Measurements from ENCODE around the gene DCAF11. TPM values are rescaled to one million over a fixed set of nuclear protein-coding genes. Genes with fewer than 3 reads are reported as not detected.

The DCAF11 gene
- total and polyA plus RNA-seq, 2 of the 8 experiments (the other 6 are each of a cell fraction or from before 2014, with no cell fraction given), result 60.4 to 63.6 TPM

GRCh38 chr14:24171422-24172260 lies 57.1 kb downstream of the DCAF11 start, which contains the start of gene REC8 (continued):
- TF ChIP-seq ATF2 (IDR thresholded peaks at IDR 0.05; ENCODE audit: low read length) (no peak), SP4 (IDR thresholded peaks at IDR 0.05; ENCODE audit: low read length) (no peak), EP300 (IDR thresholded peaks at IDR 0.05; ENCODE audit: borderline replicate concordance in 1 of 2, low read depth in 2 of 2, low read length in 2 of 2) (peak in 1 of 2 experiments; percentile 69; a peak in 1 of 3 replicates), MAFK (IDR thresholded peaks at IDR 0.05; ENCODE audit: low read depth, low read length) (no peak), RXRA (IDR thresholded peaks at IDR 0.05; ENCODE audit: insufficient read depth, low read depth, low read length) (peak; percentile 97)

All from H1 (cell line).